PC-9 (cell line): Measurements from ENCODE around the gene PPARGC1A. TPM values are rescaled to one million over a fixed set of nuclear protein-coding genes. Genes with fewer than 3 reads are reported as not detected.

Experiments used
- Bru-seq: library from RNA; stranded (reverse); fragments of 400-500 nt; gene quantifications from one replicate; lab custom pipeline; 2021; lab: Mats Ljungman, UMichigan
- BruChase-seq, 2 experiments: library from RNA; stranded (reverse); fragments of 400-500 nt; gene quantifications; one replicate each; lab custom pipeline; 2021; lab: Mats Ljungman, UMichigan
- BruUV-seq: library from RNA; stranded (reverse); fragments of 400-500 nt; replicated peaks from 2 replicates; lab custom pipeline; 2021; lab: Mats Ljungman, UMichigan
- CTCF ChIA-PET: fragments of 300-600 bp; sonication (Branson Sonifier 250); formaldehyde crosslinking; loops from one replicate; lab custom pipeline; 2022; ENCODE audit warnings: antibody characterized with exemption; lab: Charles Lee
- POLR2A ChIA-PET: fragments of 300-600 bp; sonication (Branson Sonifier 250); formaldehyde crosslinking; loops from one replicate; lab custom pipeline; 2022; ENCODE audit warnings: antibody characterized with exemption; ENCODE audit not compliant: unreplicated experiment; lab: Charles Lee
- DNase-seq, 2 experiments: peaks; one replicate each; pipeline versions ENCODE4 v3.0.0 to v3.0.0-alpha.2; 2015 to 2022; ENCODE audit warnings: mixed read lengths in 1 of 2
- H2AFZ ChIP-seq: fragments of 200-600 bp; sonication (generic); 2 replicates; pipeline ENCODE4 v1.8.1; 2017; ENCODE audit warnings: antibody characterized with exemption
- H3F3A ChIP-seq: fragments of 200-600 bp; sonication (generic); 2 replicates; pipeline ENCODE4 v1.8.1; 2017; ENCODE audit warnings: antibody characterized with exemption, mild to moderate bottlenecking, low read depth; ENCODE audit not compliant: insufficient read depth
- H3K27ac ChIP-seq: fragments of 200-600 bp; sonication (generic); 2 replicates; pipeline ENCODE4 v1.6.1; 2016; ENCODE audit warnings: mixed run types
- H3K27me3 ChIP-seq: fragments of 200-600 bp; sonication (generic); 2 replicates; pipeline ENCODE4 v1.6.1; 2016; ENCODE audit warnings: low read depth, mixed run types; ENCODE audit not compliant: insufficient read depth
- H3K36me3 ChIP-seq: fragments of 200-600 bp; sonication (generic); 2 replicates; pipeline ENCODE4 v1.6.1; 2016; ENCODE audit warnings: low read depth, mixed run types
- H3K4me1 ChIP-seq: fragments of 200-600 bp; sonication (generic); replicated peaks from 2 replicates; pipeline ENCODE4 v1.6.1; 2016; ENCODE audit warnings: mixed run types; ENCODE audit not compliant: insufficient read depth
- H3K4me2 ChIP-seq: fragments of 200-600 bp; sonication (generic); 2 replicates; pipeline ENCODE4 v1.6.1; 2017; ENCODE audit warnings: mixed run types
- H3K4me3 ChIP-seq: fragments of 200-600 bp; sonication (generic); 2 replicates; pipeline ENCODE4 v1.6.1; 2016; ENCODE audit warnings: mixed run types
- H3K79me2 ChIP-seq: fragments of 200-600 bp; sonication (generic); 2 replicates; pipeline ENCODE4 v1.6.1; 2017; ENCODE audit warnings: low read depth, mixed run types
- H3K9me2 ChIP-seq: fragments of 200-600 bp; sonication (generic); 2 replicates; pipeline ENCODE4 v1.8.1; 2017; ENCODE audit warnings: mild to moderate bottlenecking; ENCODE audit not compliant: insufficient read depth
- H3K9me3 ChIP-seq: fragments of 200-600 bp; sonication (generic); 2 replicates; pipeline ENCODE4 v1.8.1; 2016; ENCODE audit warnings: low read depth; ENCODE audit not compliant: insufficient read depth
- H4K20me1 ChIP-seq: fragments of 200-600 bp; sonication (generic); 2 replicates; pipeline ENCODE4 v1.8.1; 2017; ENCODE audit not compliant: insufficient read depth
- EZH2 ChIP-seq: fragments of 200-600 bp; sonication (generic); IDR thresholded peaks from 2 replicates; pipeline ENCODE4 v1.8.0; 2017; ENCODE audit warnings: antibody characterized with exemption, low read depth
- intact Hi-C: fragments of 100-400 bp; cut with micrococcal nuclease; formaldehyde crosslinking; loops from one replicate; pipeline ENCODE4 v1.10.0; 2022; ENCODE audit not compliant: unreplicated experiment
- long read RNA-seq: library from polyadenylated mRNA; stranded (forward); transcript quantifications from one replicate; pipeline ENCODE4 v2.0.0, GENCODE V29; 2022
- total RNA-seq: library from RNA; stranded (reverse); gene quantifications from 2 replicates; pipeline ENCODE4 v1.2.3, GENCODE V29; 2021
- TF ChIP-seq, protein P1 (sequence below): fragments of 200-600 bp; sonication (generic); conservative IDR thresholded peaks from 2 replicates; pipeline ENCODE4 v1.6.1; 2017; ENCODE audit warnings: mixed run types, antibody characterized with exemption, mild to moderate bottlenecking, moderate library complexity

Gene PPARGC1A, protein sequence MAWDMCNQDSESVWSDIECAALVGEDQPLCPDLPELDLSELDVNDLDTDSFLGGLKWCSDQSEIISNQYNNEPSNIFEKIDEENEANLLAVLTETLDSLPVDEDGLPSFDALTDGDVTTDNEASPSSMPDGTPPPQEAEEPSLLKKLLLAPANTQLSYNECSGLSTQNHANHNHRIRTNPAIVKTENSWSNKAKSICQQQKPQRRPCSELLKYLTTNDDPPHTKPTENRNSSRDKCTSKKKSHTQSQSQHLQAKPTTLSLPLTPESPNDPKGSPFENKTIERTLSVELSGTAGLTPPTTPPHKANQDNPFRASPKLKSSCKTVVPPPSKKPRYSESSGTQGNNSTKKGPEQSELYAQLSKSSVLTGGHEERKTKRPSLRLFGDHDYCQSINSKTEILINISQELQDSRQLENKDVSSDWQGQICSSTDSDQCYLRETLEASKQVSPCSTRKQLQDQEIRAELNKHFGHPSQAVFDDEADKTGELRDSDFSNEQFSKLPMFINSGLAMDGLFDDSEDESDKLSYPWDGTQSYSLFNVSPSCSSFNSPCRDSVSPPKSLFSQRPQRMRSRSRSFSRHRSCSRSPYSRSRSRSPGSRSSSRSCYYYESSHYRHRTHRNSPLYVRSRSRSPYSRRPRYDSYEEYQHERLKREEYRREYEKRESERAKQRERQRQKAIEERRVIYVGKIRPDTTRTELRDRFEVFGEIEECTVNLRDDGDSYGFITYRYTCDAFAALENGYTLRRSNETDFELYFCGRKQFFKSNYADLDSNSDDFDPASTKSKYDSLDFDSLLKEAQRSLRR
- total RNA-seq (not detected in 2 replicates), Bru-seq, nascent RNA (not detected), BruChase-seq, experiment 1, labeled RNA remaining after a 2-hour chase (not detected), BruChase-seq, experiment 2, labeled RNA remaining after a 6-hour chase (percentile 1 among the genes with signal in this experiment)
- long read RNA-seq, partial matches to known transcripts, result 0 of 1 reads
- long read RNA-seq, other reads (novel, unspliced or antisense), result 1 of 1 reads

DNA sequence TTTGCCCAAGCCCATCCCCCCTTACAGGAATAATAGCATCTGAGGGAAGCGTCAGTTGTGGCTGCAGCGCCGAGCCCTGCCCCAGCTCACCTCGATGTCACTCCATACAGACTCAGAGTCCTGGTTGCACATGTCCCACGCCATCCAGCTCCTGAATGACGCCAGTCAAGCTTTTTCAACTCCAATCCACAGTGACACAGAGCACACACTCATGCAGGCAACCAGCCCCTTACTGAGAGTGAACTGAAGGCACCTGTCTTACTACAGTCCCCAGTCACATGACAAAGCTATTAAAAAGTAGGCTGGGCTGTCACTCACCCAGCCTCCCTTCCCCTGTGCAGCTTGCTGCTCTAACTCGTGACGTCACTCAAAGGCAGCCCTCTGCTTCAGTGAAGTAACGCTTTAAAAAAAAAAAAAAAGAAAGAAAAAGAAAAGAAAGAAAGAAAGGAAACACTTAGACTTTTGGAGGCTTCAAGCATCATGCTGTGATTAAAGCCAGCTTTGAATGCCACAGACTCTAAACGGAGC lies at the start of gene PPARGC1A:
TSS of gene PPARGC1A (minus strand) at position 234 of the 528 bp plus-strand sequence. CDS start at position 144, 90 bp downstream.
- intact Hi-C loops, result no loop called here
- H3K27ac ChIP-seq, result no peak within 1 kb of the TSS

DNA sequence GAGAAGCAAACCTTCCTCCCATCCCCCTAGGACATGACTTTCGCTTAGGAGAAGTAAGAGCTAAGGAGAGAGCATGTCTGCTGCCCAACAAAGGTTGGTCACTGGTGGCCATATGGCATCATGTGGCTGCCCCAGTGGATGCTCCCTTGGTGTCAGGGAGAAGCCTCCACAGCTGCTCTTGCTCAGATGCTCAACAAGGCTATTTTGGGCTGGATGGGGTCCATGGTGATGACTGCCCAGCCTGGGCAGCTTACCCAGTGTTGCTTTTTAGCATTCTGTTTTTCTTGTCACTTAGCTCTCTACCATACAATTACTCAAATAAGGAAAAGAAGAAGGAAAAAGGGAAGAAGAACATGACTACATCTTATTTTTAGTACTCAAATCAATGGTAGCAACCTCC lies 48.9 kb upstream of the PPARGC1A start:
- H4K20me1 ChIP-seq, result no peaks in the 10 kb centered on the region
- ChIA-PET POLR2A (no interaction called here), CTCF (no interaction called here)
- no peaks in the 10 kb centered on the region for H3K9me2 ChIP-seq
- H2AFZ ChIP-seq, result no peak overlapping the region
- no peaks in the 10 kb centered on the region for H3K4me1 ChIP-seq
- DNase-seq, result no peak
- H3K4me2 ChIP-seq, result no peak overlapping the region
- H3F3A ChIP-seq, result no peaks in the 10 kb centered on the region
- TF ChIP-seq EZH2, result no peak
- TF ChIP-seq, protein P1, sequence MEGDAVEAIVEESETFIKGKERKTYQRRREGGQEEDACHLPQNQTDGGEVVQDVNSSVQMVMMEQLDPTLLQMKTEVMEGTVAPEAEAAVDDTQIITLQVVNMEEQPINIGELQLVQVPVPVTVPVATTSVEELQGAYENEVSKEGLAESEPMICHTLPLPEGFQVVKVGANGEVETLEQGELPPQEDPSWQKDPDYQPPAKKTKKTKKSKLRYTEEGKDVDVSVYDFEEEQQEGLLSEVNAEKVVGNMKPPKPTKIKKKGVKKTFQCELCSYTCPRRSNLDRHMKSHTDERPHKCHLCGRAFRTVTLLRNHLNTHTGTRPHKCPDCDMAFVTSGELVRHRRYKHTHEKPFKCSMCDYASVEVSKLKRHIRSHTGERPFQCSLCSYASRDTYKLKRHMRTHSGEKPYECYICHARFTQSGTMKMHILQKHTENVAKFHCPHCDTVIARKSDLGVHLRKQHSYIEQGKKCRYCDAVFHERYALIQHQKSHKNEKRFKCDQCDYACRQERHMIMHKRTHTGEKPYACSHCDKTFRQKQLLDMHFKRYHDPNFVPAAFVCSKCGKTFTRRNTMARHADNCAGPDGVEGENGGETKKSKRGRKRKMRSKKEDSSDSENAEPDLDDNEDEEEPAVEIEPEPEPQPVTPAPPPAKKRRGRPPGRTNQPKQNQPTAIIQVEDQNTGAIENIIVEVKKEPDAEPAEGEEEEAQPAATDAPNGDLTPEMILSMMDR, result no peak
- intact Hi-C loops, result no loop called here
- H3K36me3 ChIP-seq, result no peaks in the 10 kb centered on the region
- no peak overlapping the region for H3K27ac ChIP-seq
- H3K9me3 ChIP-seq, result no peaks in the 10 kb centered on the region
- no peaks in the 10 kb centered on the region for H3K27me3 ChIP-seq
- H3K79me2 ChIP-seq, result no peaks in the 10 kb centered on the region
- BruUV-seq, result no TSS peak
- no peak overlapping the region for H3K4me3 ChIP-seq

More for the DNA sequence above, at the start of gene PPARGC1A:
- H3K4me1 ChIP-seq, result no peaks in the 10 kb centered on the region
- no peak within 1 kb of the TSS for H3K4me3 ChIP-seq
- no peaks in the 10 kb centered on the region for H3F3A ChIP-seq
- BruUV-seq, result no TSS peak
- POLR2A ChIA-PET, result no interaction called here
- H3K36me3 ChIP-seq, result no peaks in the 10 kb centered on the region
- no peak within 1 kb of the TSS for H2AFZ ChIP-seq
- H3K4me2 ChIP-seq, result peak within 1 kb of the TSS; percentile 16; the same call in 1 of the 2 replicates
- no peaks in the 10 kb centered on the region for H4K20me1 ChIP-seq
- H3K79me2 ChIP-seq, result no peaks in the 10 kb centered on the region
- H3K9me3 ChIP-seq, result no peaks in the 10 kb centered on the region
- TF ChIP-seq, protein P1, result no peak
- no peak for TF ChIP-seq EZH2
- H3K27me3 ChIP-seq, result no peaks in the 10 kb centered on the region
- DNase-seq, result no peak
- no peaks in the 10 kb centered on the region for H3K9me2 ChIP-seq
- CTCF ChIA-PET, result no interaction called here

DNA sequence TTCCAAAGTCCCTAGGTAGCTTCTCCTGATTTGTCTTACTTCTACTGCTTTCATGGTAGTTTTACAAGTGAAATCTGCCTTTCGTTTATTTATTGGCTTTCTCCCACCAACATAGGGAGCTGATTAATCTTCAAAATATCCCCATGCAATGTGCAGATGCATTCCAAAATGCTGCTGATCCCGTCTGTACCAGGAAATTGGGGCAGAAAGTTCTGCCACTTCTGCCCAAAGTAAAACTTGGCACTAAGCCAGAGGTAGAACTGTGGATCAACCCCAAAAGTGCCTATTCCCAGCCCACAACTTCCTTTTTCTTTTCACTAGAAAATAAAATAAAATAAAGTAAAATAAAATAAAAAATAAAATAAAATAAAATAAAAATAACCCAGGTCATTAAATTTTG lies 47.3 kb upstream of the PPARGC1A start:
- Histone ChIP-seq H3K9me2 (no peaks in the 10 kb centered on the region), H3K27me3 (no peaks in the 10 kb centered on the region), H3K4me2 (no peak overlapping the region), H3K27ac (no peak overlapping the region), H3K36me3 (no peaks in the 10 kb centered on the region), H3K4me3 (no peak overlapping the region), H3K9me3 (no peaks in the 10 kb centered on the region), H4K20me1 (no peaks in the 10 kb centered on the region), H3K79me2 (no peaks in the 10 kb centered on the region), H3K4me1 (no peaks in the 10 kb centered on the region), H3F3A (no peaks in the 10 kb centered on the region), H2AFZ (no peak overlapping the region)
- TF ChIP-seq, protein P1, result no peak
- no peak for TF ChIP-seq EZH2
- DNase-seq, result no peak
- ChIA-PET POLR2A (no interaction called here), CTCF (no interaction called here)
- intact Hi-C loops, result no loop called here
- BruUV-seq, result no TSS peak
